Measurements from ENCODE around the gene NPLOC4.

Gene NPLOC4

GRCh38 chr17:81515530-81516041, 121.3 kb downstream of the NPLOC4 start:
- no peak for DNase-seq

GRCh38 chr17:81514739-81515529, 122.0 kb downstream of the NPLOC4 start:
- peak; percentile 64 for DNase-seq

- no peak for DNase-seq
These were observed 122.5 kb downstream of the NPLOC4 start for GRCh38 chr17:81514489-81514738.

- peak; percentile 22 for DNase-seq
These were observed 123.0 kb downstream of the NPLOC4 start for GRCh38 chr17:81513753-81514488.

- peak; percentile 46 for DNase-seq
These were observed 123.5 kb downstream of the NPLOC4 start for GRCh38 chr17:81513372-81513752.

- peak; percentile 89 for DNase-seq
These were observed 124.1 kb downstream of the NPLOC4 start, which contains the start of gene ACTG1 for GRCh38 chr17:81512562-81513371. TSS of gene ACTG1 (minus strand) at chr17:81512799. CDS start at chr17:81512354, 445 bp downstream.

- peak; percentile 33 for DNase-seq
These were observed 124.9 kb downstream of the NPLOC4 start for GRCh38 chr17:81511804-81512561.

GRCh38 chr17:81511554-81511803, 125.4 kb downstream of the NPLOC4 start:
- DNase-seq = no peak

- DNase-seq = peak; percentile 38
These were observed 125.9 kb downstream of the NPLOC4 start for GRCh38 chr17:81510785-81511553.

GRCh38 chr17:81509972-81510784, 126.7 kb downstream of the NPLOC4 start:
- no peak for DNase-seq

GRCh38 chr17:81509207-81509971, 127.5 kb downstream of the NPLOC4 start:
- DNase-seq = no peak

GRCh38 chr17:81508639-81509206, 128.2 kb downstream of the NPLOC4 start:
- DNase-seq = no peak
